Nucleus accumbens (tissue), 56 donors: ENCODE data around the gene DLG5.

Experiments used
- DNase-seq, 56 donors: peaks; one replicate each; lab custom pipeline; 2025; lab: John Stamatoyannopoulos, UW

The DLG5 gene

GRCh38 chr10:77926566-77927401 lies at the start of gene DLG5:
DLG5 (minus strand) TSS chr10:77926755; CDS start chr10:77926520, 235 bp downstream.
- peak in 47 of 56 donors; percentile 3 to 76 (median 44) for DNase-seq

GRCh38 chr10:77975086-77975666 lies 48.6 kb upstream of the DLG5 start:
- DNase-seq = no peak

- DNase-seq = no peak
These were observed 48.0 kb upstream of the DLG5 start for GRCh38 chr10:77974396-77975074.

GRCh38 chr10:77973276-77973675 lies 46.7 kb upstream of the DLG5 start:
- no peak for DNase-seq

GRCh38 chr10:77972148-77972547 lies 45.6 kb upstream of the DLG5 start:
- DNase-seq = no peak

GRCh38 chr10:77971804-77972144 lies 45.2 kb upstream of the DLG5 start:
- DNase-seq = no peak

- no peak for DNase-seq
These were observed 44.6 kb upstream of the DLG5 start for GRCh38 chr10:77970869-77971803.

GRCh38 chr10:77969114-77969513 lies 42.6 kb upstream of the DLG5 start:
- DNase-seq = no peak

GRCh38 chr10:77967611-77968022 lies 41.1 kb upstream of the DLG5 start:
- peak in 1 of 56 donors; percentile 12 for DNase-seq

GRCh38 chr10:77965294-77965693 lies 38.7 kb upstream of the DLG5 start:
- DNase-seq = no peak

GRCh38 chr10:77964811-77965210 lies 38.3 kb upstream of the DLG5 start:
- no peak for DNase-seq

- DNase-seq = no peak
These were observed 37.3 kb upstream of the DLG5 start for GRCh38 chr10:77963901-77964300.

- DNase-seq = no peak
These were observed 36.0 kb upstream of the DLG5 start for GRCh38 chr10:77962350-77963146.

GRCh38 chr10:77961668-77962067 lies 35.1 kb upstream of the DLG5 start:
- no peak for DNase-seq

- no peak for DNase-seq
These were observed 34.3 kb upstream of the DLG5 start for GRCh38 chr10:77960829-77961329.

- no peak for DNase-seq
These were observed 33.4 kb upstream of the DLG5 start for GRCh38 chr10:77959887-77960455.

GRCh38 chr10:77959384-77959783 lies 32.8 kb upstream of the DLG5 start:
- DNase-seq = peak in 1 of 56 donors; percentile 6

GRCh38 chr10:77955136-77955535 lies 28.6 kb upstream of the DLG5 start:
- no peak for DNase-seq

- DNase-seq = no peak
These were observed 22.6 kb upstream of the DLG5 start for GRCh38 chr10:77949167-77949566.
